B cell (primary cell): ENCODE results near the gene GPC5. TPM values are rescaled to one million over a fixed set of nuclear protein-coding genes. Genes with fewer than 3 reads are reported as not detected.

Experiments
- ATAC-seq: fragments of 200-7000 bp; cut with Tn5 transposase; one replicate; pipeline ENCODE4 v1.10.0; 2021; ENCODE audit warnings: low read depth, mild to moderate bottlenecking, moderate number of reproducible peaks, moderate library complexity
- CTCF ChIA-PET: fragments of 350-600 bp; sonication (Branson Sonifier 250); formaldehyde crosslinking; loops from one replicate; lab custom pipeline; 2021; ENCODE audit warnings: antibody characterized with exemption, inconsistent platforms; lab: Charles Lee
- POLR2A ChIA-PET: fragments of 350-600 bp; sonication (Branson Sonifier 250); formaldehyde crosslinking; loops from one replicate; lab custom pipeline; 2021; ENCODE audit warnings: antibody characterized with exemption; lab: Charles Lee
- DNase-seq: peaks from one replicate; pipeline ENCODE4 v3.0.0; 2013
- H2AFZ ChIP-seq: 2 replicates; pipeline ENCODE4 v1.6.1; 2012; ENCODE audit warnings: mild to moderate bottlenecking, low read depth, low read length; ENCODE audit not compliant: insufficient read depth, poor library complexity, severe bottlenecking
- H3K27ac ChIP-seq, 2 donors: 1 replicate in 1 of 2; 2 replicates in 1 of 2; pipeline ENCODE4 v1.5.1; 2012 to 2013; ENCODE audit warnings: low read length in 2 of 2, mild to moderate bottlenecking in 2 of 2, moderate library complexity in 1 of 2
- H3K27me3 ChIP-seq, 4 experiments: fragments of 200-600 bp in 1 of 4; sonication (generic) in 1 of 4; replicated peaks in 1 of 4; 1 replicate in 2 of 4; 2 replicates in 2 of 4; pipeline versions ENCODE4 v1.6.1 to v1.7.0; 2013 to 2016; ENCODE audit warnings: low read length in 3 of 4, mild to moderate bottlenecking in 2 of 4, mixed read lengths in 1 of 4, moderate library complexity in 1 of 4; ENCODE audit not compliant: insufficient read depth in 4 of 4, control insufficient read depth in 3 of 4; ENCODE audit errors: control extremely low read depth in 1 of 4
- H3K36me3 ChIP-seq, 2 experiments: replicated peaks in 1 of 2; 1 replicate in 1 of 2; 2 replicates in 1 of 2; pipeline versions ENCODE4 v1.6.1 to v1.7.1; 2013; ENCODE audit warnings: low read length in 1 of 2; ENCODE audit not compliant: insufficient read depth in 2 of 2, control insufficient read depth in 1 of 2; ENCODE audit errors: control extremely low read depth in 1 of 2, extremely low read depth in 1 of 2
- H3K4me1 ChIP-seq, 2 donors: fragments of 200-600 bp in 1 of 2; sonication (generic) in 1 of 2; 1 replicate in 1 of 2; 2 replicates in 1 of 2; pipeline versions ENCODE4 v1.5.1 to v1.6.1; 2013 to 2017; ENCODE audit warnings: low read length in 2 of 2; ENCODE audit not compliant: control insufficient read depth in 2 of 2, insufficient read depth in 2 of 2
- H3K4me2 ChIP-seq: replicated peaks from 2 replicates; pipeline ENCODE3; 2012; ENCODE audit warnings: mild to moderate bottlenecking, low read depth, low read length; ENCODE audit not compliant: poor library complexity, severe bottlenecking
- H3K4me3 ChIP-seq, 5 experiments: fragments of 200-600 bp in 1 of 5; sonication (generic) in 1 of 5; 1 replicate in 3 of 5; 2 replicates in 2 of 5; pipeline versions ENCODE4 v1.5.1 to v1.7.0; 2011 to 2016; ENCODE audit warnings: low read length in 4 of 5, mild to moderate bottlenecking in 4 of 5, low read depth in 2 of 5, control low read depth in 1 of 5, moderate library complexity in 1 of 5; ENCODE audit not compliant: insufficient read depth in 1 of 5; ENCODE audit errors: control extremely low read depth in 1 of 5, extremely low read depth in 1 of 5
- H3K79me2 ChIP-seq: fragments of 200-600 bp; sonication (generic); one replicate; pipeline ENCODE4 v1.6.0; 2016; ENCODE audit warnings: low read length; ENCODE audit not compliant: control insufficient read depth, insufficient read depth
- H3K9ac ChIP-seq: fragments of 200-600 bp; sonication (generic); 2 replicates; pipeline ENCODE4 v1.6.1; 2017; ENCODE audit warnings: mild to moderate bottlenecking, low read length, moderate library complexity
- H3K9me3 ChIP-seq, 3 donors: one replicate each; pipeline versions ENCODE4 v1.6.1 to v1.7.1; 2013; ENCODE audit warnings: low read length in 2 of 3; ENCODE audit not compliant: control insufficient read depth in 2 of 3, insufficient read depth in 1 of 3; ENCODE audit errors: control extremely low read depth in 1 of 3
- H4K20me1 ChIP-seq: 2 replicates; pipeline ENCODE4 v1.6.0; 2012; ENCODE audit warnings: mild to moderate bottlenecking, low read length; ENCODE audit not compliant: insufficient read depth, control insufficient read depth, poor library complexity, severe bottlenecking
- H3K27ac Mint-ChIP-seq: one replicate; pipeline ENCODE4 v1.8.0; 2021; ENCODE audit warnings: mixed read lengths
- H3K27me3 Mint-ChIP-seq: one replicate; pipeline ENCODE4 v1.8.0; 2021; ENCODE audit warnings: mixed read lengths
- H3K4me1 Mint-ChIP-seq: one replicate; pipeline ENCODE4 v1.8.0; 2021; ENCODE audit warnings: mixed read lengths
- H3K4me3 Mint-ChIP-seq: one replicate; pipeline ENCODE4 v1.8.0; 2021; ENCODE audit warnings: mixed read lengths
- H3K9me3 Mint-ChIP-seq: one replicate; pipeline ENCODE4 v1.8.0; 2022; ENCODE audit warnings: mixed read lengths; ENCODE audit not compliant: insufficient read depth
- CTCF ChIP-seq: fragments of 200-600 bp; IDR thresholded peaks from one replicate; pipeline ENCODE4 v1.8.0; 2022; ENCODE audit warnings: antibody characterized with exemption, mild to moderate bottlenecking
- EZH2 ChIP-seq: IDR thresholded peaks from 2 replicates; pipeline ENCODE4 v1.6.1; 2012; ENCODE audit warnings: borderline replicate concordance, low read depth, mild to moderate bottlenecking, moderate library complexity, low read length; ENCODE audit not compliant: insufficient read depth, poor library complexity, severe bottlenecking
- WGBS: methylation state at CpG from one replicate; pipeline ENCODE4 v1.1.5; 2013; ENCODE audit warnings: missing lambda C conversion rate; ENCODE audit not compliant: insufficient coverage; 5-methylcytosine and 5-hydroxymethylcytosine counted together
- intact Hi-C: fragments of 100-400 bp; cut with micrococcal nuclease; formaldehyde crosslinking; loops from one replicate; pipeline ENCODE4 v1.10.0; 2022
- polyA plus RNA-seq: library from polyadenylated mRNA; depleted of rRNA; stranded (reverse); fragments of >200 nt; gene quantifications from 2 replicates; pipeline ENCODE4 v1.2.3, GENCODE V29; 2012
- total RNA-seq, 2 donors: library from RNA; stranded (reverse); fragments of 120-200 nt in 1 of 2; gene quantifications; 1 replicate in 1 of 2; 2 replicates in 1 of 2; pipeline versions ENCODE4 v1.2.3 to v1.2.4, GENCODE V29; 2013 to 2022

GPC5 gene
- total and polyA plus RNA-seq, 2 donors (not counting 1 experiment from before 2014, with no cell fraction given) = 0.15 to 0.30 TPM

DNA sequence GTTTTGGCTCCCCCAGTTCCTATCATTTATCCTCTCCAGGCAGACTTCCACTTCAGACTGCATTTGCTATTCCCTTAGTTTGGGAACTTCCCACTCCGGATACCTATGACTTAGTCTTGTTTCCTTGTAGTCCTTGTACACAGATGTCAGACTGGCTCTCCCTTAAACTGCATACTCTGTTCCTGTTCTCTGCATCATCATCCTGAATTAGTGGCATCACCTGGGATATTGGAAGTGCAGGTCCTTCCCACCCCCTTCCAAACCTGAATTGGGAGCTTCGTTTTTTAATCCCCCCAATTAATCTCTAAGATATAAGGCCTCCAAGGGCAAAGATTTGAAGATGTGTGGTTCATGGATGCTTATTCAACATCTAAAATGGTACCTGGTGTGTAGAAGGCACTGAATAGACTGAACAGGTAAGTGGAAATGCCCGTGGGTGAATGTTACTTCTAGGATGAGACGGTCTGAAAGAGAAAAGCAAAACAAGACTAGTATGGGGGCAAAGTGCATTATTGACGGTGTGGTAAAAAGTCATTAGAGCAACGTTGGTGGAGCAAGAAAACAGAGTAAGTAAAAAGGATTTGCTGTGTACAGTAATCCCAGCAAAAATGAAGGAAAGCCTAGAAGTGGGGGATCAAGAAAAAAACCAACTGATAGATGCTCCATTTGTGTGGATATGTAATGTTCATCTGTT is 41.4 kb upstream of the GPC5 start:
- Mint-ChIP-seq H3K27me3 (no peaks in the 10 kb centered on the region), H3K4me1 (peaks cover 16% of the 10 kb centered on the region), H3K27ac (peak overlapping the region; percentile 13), H3K4me3 (no peak overlapping the region), H3K9me3 (no peaks in the 10 kb centered on the region)
- 88% methylated on average over 4 of the region's 6 CpGs for WGBS
- H3K27ac ChIP-seq = no peak overlapping the region
- CTCF ChIA-PET = interaction anchor here (0.9 kb wide), 1 partner anchor 32 kb away, joined by 3 read pairs; no protein-coding TSS in a partner anchor
- H3K27me3 ChIP-seq = no peaks in the 10 kb centered on the region
- POLR2A ChIA-PET = no interaction called here
- DNase-seq (no peak), ATAC-seq (no peak)
- H3K36me3 ChIP-seq = peaks cover 2 to 31% of the 10 kb centered on the region in 2 experiments
- TF ChIP-seq EZH2 (no peak), CTCF (no peak)
- H3K79me2 ChIP-seq = peaks cover 6% of the 10 kb centered on the region
- peaks cover 21% of the 10 kb centered on the region for H4K20me1 ChIP-seq
- H3K9me3 ChIP-seq = no peaks in the 10 kb centered on the region
- H2AFZ ChIP-seq = no peak overlapping the region
- H3K4me1 ChIP-seq = no peaks in the 10 kb centered on the region
- no peak overlapping the region for H3K4me2 ChIP-seq
- intact Hi-C loops = no loop called here
- H3K4me3 ChIP-seq = no peak overlapping the region
- no peak overlapping the region for H3K9ac ChIP-seq

DNA sequence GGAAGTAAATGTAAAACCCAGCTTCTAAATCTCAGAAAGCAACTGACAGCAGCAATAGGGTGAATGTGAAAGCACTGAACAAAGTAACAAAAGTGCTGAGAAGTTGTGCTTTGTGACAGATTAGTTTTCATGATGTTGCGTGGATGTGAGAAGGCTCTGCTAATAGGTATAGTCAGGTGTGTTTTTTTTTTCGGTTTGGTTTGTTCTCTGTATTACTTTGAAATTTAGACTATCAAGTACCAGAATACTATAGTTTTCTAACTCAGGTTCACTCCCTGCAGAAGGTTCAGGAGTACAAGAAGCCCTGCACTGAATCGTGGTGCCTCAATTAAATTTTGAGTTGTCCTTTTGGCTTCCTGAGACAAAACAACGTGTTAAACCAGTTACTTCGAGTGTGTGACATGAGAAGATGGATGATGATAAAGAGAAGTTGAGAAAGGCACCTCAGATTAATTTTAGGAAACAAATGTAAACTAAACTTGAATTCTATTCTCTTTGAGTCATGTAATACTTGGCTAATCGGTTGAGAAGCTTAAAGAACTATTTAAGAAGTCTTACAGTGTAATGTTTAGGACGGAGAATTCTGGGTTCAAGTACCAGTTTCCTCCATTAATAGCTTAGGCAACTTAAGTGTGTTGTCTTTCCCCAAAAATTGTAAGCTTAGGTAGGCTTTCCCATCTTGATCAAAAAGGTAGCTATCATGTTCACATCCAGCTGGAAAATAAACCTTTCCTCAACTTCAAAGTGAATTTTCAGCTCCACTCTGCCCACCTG is 40.6 kb upstream of the GPC5 start:
- no peak overlapping the region for H3K4me3 Mint-ChIP-seq
- H2AFZ ChIP-seq = no peak overlapping the region
- H3K27me3 Mint-ChIP-seq = no peaks in the 10 kb centered on the region
- peaks cover 14% of the 10 kb centered on the region for H4K20me1 ChIP-seq
- H3K79me2 ChIP-seq = no peaks in the 10 kb centered on the region
- no peak overlapping the region for H3K4me2 ChIP-seq
- intact Hi-C loops = no loop called here
- peaks cover 14% of the 10 kb centered on the region for H3K4me1 Mint-ChIP-seq
- no peak for TF ChIP-seq EZH2
- TF ChIP-seq CTCF = no peak
- H3K27me3 ChIP-seq = no peaks in the 10 kb centered on the region
- no peaks in the 10 kb centered on the region for H3K4me1 ChIP-seq
- H3K27ac Mint-ChIP-seq = peak overlapping the region; percentile 13
- POLR2A ChIA-PET = no interaction called here
- no peaks in the 10 kb centered on the region for H3K9me3 Mint-ChIP-seq
- H3K9me3 ChIP-seq = no peaks in the 10 kb centered on the region
- H3K27ac ChIP-seq = no peak overlapping the region
- CTCF ChIA-PET = interaction anchor here (0.9 to 1.3 kb wide), 3 partner anchors 8 to 31 kb away, joined by 3 read pairs; partner anchors contain the start of gene MIR17HG
- no peak overlapping the region for H3K4me3 ChIP-seq
- DNase-seq (no peak), ATAC-seq (no peak)
- no peak overlapping the region for H3K9ac ChIP-seq
- WGBS = 70% methylated on average over 3 of the region's 7 CpGs
- H3K36me3 ChIP-seq = peaks cover 2 to 30% of the 10 kb centered on the region in 2 experiments
